Bronchial epithelial cell (primary cell): ENCODE data around the gene CDC25B. TPM values are rescaled to one million over a fixed set of nuclear protein-coding genes. Genes with fewer than 3 reads are reported as not detected.

Source experiments
- DNase-seq: peaks from one replicate; pipeline ENCODE4 v3.0.0-alpha.2; 2010; ENCODE audit warnings: low read depth
- FAIRE-seq: peaks from 2 replicates; lab custom pipeline; 2011; peaks lifted over from hg19 to GRCh38; lab: Jason Lieb, UNC
- H3K27me3 ChIP-seq: 2 replicates; pipeline ENCODE4 v1.5.1; 2011; ENCODE audit warnings: low read length; ENCODE audit not compliant: control insufficient read depth, insufficient read depth
- H3K36me3 ChIP-seq: 2 replicates; pipeline ENCODE4 v1.5.1; 2011; ENCODE audit warnings: low read length; ENCODE audit not compliant: control insufficient read depth, insufficient read depth
- H3K4me3 ChIP-seq: 2 replicates; pipeline ENCODE4 v1.5.1; 2011; ENCODE audit warnings: mild to moderate bottlenecking, low read depth, low read length, control low read depth
- total RNA-seq: library from RNA; depleted of rRNA; stranded (reverse); fragments of >200 nt; gene quantifications from 2 replicates; pipeline ENCODE4 v1.2.1, GENCODE V29; 2014
- TF ChIP-seq, protein P1 (sequence below): IDR thresholded peaks from 2 replicates; pipeline ENCODE4 v1.5.1; 2011; ENCODE audit warnings: mild to moderate bottlenecking, moderate library complexity, low read length, control low read depth, inconsistent platforms; ENCODE audit not compliant: insufficient read depth, severe bottlenecking

The CDC25B gene
- total RNA-seq, 1 donor from 2014 or later: 17.9 TPM

DNA sequence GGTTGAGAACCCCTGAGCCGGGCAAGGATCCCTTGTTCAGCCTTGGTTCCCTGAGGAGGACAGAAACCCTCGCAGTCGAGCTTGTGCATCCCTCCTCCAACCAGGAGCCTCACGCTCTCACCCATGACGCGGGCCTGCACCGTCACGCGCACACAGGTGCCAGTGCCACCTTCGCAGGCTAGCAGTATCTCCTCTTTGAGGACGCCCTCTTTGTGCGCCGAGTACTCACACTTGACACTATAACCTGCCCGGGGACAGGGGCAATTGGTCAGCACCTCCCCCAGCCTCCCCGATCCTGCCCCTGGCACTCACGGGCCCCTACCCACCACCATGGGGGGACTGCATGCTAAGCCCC, 41.9 kb upstream of the CDC25B start:
- Histone ChIP-seq H3K36me3 (peaks cover 3% of the 10 kb centered on the region), H3K4me3 (no peak overlapping the region)

DNA sequence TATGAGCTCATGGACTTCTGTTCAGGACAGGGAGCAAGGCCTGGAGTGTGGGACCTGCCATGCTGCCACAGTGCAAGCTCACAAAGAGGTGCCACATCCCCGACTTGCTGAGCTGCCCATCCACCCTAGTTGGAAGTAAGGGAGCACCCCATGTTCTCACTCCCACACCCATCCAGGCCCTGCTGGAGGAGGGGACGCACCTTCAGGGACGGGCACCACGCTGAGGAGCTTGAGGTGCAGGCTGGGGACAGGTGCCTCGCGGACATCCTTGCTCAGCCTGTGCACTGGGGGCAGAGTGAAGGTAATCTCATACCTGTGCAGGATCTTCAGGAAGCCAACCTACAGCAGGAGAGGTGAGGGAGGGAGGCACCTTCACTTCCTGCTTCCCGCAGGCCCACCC, 40.8 kb upstream of the CDC25B start:
- peaks cover 8% of the 10 kb centered on the region for H3K27me3 ChIP-seq
- H3K4me3 ChIP-seq: no peak overlapping the region
- peaks cover 3% of the 10 kb centered on the region for H3K36me3 ChIP-seq
- FAIRE-seq: no peak
- TF ChIP-seq, protein P1, sequence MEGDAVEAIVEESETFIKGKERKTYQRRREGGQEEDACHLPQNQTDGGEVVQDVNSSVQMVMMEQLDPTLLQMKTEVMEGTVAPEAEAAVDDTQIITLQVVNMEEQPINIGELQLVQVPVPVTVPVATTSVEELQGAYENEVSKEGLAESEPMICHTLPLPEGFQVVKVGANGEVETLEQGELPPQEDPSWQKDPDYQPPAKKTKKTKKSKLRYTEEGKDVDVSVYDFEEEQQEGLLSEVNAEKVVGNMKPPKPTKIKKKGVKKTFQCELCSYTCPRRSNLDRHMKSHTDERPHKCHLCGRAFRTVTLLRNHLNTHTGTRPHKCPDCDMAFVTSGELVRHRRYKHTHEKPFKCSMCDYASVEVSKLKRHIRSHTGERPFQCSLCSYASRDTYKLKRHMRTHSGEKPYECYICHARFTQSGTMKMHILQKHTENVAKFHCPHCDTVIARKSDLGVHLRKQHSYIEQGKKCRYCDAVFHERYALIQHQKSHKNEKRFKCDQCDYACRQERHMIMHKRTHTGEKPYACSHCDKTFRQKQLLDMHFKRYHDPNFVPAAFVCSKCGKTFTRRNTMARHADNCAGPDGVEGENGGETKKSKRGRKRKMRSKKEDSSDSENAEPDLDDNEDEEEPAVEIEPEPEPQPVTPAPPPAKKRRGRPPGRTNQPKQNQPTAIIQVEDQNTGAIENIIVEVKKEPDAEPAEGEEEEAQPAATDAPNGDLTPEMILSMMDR: no peak
- no peak for DNase-seq

More for the DNA sequence above, 41.9 kb upstream of the CDC25B start:
- TF ChIP-seq, protein P1: no peak
- DNase-seq: no peak
- FAIRE-seq: no peak
- H3K27me3 ChIP-seq: peaks cover 12% of the 10 kb centered on the region

DNA sequence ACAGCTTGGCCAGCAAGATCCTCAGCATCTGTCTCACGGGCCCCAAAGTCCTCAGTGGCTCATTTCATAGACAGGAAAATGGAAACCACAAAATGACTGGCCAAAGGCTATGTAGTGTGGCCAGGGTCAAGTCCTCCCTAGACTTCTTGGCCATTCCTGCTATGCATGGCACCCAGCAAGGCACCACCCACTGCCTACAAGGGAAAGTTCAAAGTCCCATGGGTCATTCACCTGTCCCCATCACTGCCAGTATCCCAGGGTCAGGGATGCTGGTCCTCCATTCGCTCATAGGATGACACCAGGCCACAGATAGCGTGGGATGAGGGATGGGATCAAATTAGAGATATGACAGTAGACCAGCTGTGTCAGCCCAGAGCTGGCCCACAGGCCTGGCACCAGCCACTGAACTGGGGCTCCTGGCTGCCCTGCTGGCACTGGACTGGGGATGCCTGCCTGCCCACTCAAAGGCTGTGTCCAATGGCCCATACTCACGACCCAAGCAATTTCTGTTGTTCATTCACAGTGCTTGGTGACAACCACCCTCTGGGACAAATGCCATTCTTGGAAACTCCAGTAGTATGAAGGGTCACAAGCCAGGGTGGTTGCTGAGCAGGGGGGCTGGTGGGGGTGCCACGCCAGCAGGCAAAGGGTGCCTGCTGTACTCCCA, 40.2 kb upstream of the CDC25B start:
- Histone ChIP-seq H3K4me3 (no peak overlapping the region), H3K36me3 (peaks cover 3% of the 10 kb centered on the region), H3K27me3 (peaks cover 2% of the 10 kb centered on the region)
- TF ChIP-seq, protein P1: no peak
- no peak for FAIRE-seq
- no peak for DNase-seq

DNA sequence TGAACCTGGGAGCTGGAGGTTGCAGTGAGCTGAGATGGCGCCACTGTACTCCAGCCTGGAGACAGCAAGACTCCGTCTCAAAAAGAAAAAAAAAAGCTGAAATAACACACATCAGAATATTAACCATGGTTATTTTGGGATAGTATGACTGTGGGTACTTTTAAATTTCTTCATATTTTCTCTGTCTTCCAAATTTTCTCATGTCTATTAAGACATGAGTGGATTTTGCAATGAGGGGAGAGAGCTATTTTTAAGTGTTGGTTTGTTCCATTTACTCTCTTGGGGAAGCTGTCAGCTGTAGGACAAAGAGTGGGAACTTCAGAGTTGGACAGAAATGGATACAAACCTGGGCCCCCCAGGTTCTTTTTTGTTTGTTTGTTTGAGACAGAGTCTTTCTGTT, 38.8 kb upstream of the CDC25B start:
- H3K27me3 ChIP-seq: no peaks in the 10 kb centered on the region
- H3K36me3 ChIP-seq: peaks cover 3% of the 10 kb centered on the region
- DNase-seq (no peak), FAIRE-seq (no peak)
- TF ChIP-seq, protein P1: no peak
- H3K4me3 ChIP-seq: no peak overlapping the region

DNA sequence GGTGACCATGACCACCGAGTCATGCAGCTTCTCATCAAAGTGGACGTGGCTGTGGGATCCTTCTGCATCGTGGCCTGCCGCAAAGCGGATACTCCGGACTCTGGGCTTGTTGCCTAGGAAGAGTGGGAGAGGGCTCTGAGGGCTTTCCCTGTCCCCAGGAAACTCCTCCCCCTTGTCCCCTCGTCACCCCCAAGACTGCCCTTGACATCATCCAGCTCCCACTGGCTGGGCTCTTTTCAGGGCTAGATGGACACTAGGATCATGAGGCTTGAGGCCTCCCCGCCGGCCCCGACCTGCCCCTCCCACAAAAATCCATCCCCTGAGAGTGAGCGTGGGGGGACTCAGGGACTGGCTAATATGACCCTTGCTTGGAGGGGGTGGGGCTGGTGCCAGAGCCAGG, 37.5 kb upstream of the CDC25B start:
- FAIRE-seq: no peak
- TF ChIP-seq, protein P1: no peak

DNA sequence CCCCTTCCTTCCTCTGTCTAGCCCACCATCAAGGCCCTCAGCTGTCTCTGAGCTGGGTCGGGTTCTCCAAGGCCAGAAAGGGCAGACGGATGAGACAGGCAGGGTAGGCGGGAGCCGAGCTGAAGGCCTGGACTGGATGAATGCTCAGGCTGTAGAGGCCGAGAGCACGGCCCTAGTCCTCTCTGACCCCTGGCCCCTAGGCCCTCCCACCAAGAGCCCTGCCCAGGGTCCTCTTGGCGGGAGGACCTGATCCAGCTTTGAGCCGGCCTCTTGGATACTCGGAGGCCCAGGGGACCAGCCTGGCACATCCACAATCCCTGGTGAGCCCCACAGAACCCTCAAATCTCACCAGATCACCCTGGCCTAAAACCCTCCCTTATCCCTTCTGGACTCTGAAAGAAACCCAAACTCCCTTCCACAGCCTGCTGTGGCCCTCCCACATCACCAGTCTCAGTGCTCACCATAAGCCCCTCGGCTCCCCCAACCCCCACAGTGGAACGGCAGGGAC, 36.7 kb upstream of the CDC25B start:
- Histone ChIP-seq H3K36me3 (peaks cover 3% of the 10 kb centered on the region), H3K4me3 (no peak overlapping the region), H3K27me3 (no peaks in the 10 kb centered on the region)
- FAIRE-seq: no peak
- no peak for DNase-seq
- TF ChIP-seq, protein P1: no peak

More for the DNA sequence above, 37.5 kb upstream of the CDC25B start:
- Histone ChIP-seq H3K27me3 (no peaks in the 10 kb centered on the region), H3K36me3 (peaks cover 3% of the 10 kb centered on the region), H3K4me3 (no peak overlapping the region)
- no peak for DNase-seq
